ENCODE measurements around the gene ETV2.

GRCh38 chr19:35650581-35650980 lies 9.0 kb downstream of the ETV2 start:
- no peak for TF ChIP-seq CTCF (IDR thresholded peaks at IDR 0.05; ENCODE audit: borderline replicate concordance, extremely low read depth, low read length, poor library complexity, severe bottlenecking)
- no peak for TF ChIP-seq EZH2 (IDR thresholded peaks at IDR 0.05; ENCODE audit: borderline replicate concordance, low read depth, low read length, severe bottlenecking)
